Measurements from ENCODE around the gene COX10. TPM values are rescaled to one million over a fixed set of nuclear protein-coding genes. Genes with fewer than 3 reads are reported as not detected.

Gene COX10
- total RNA-seq, 2 experiments from 2014 or later, result 21.1 to 24.9 TPM

DNA sequence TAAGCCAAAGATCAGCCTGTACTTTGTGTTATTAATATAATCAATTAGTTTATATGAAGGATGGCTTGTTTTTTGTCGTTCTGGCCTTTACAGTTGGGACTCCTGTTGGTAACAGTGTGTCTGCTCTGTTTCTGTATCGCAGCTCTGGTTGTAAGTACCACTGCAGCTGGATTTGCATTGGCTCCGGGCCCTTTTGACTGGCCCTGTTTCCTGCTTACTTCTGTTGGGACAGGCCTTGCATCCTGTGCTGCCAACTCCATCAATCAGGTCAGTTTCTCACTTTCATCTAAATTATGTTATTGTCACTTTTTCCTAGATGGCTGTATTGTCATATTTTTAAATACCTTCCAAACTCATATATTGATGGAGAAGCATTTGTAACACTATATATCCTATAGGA lies 32.7 kb downstream of the COX10 start:
- CTCF ChIA-PET (ENCODE audit: unreplicated experiment), result no interaction called here

DNA sequence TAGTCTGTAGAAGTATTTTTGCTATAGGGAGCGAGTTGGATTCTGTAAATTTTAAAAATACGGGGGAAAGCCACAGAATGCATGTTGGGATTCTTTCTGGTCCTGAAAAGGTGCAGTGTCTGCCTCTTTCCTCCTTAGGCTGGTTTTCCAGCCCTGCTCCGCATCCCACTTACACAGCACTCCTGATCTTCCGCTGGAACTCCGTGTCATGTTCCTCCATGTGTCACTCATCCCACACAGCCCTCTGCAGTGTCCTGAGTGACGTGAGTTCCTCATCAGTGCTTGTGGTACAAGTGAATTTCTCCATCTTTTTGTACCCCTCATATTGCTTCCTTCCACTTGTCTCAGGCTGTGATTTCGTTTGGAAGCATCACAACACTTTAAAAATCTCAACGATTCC lies 34.5 kb downstream of the COX10 start:
- Histone ChIP-seq H3K79me2 (ENCODE audit: insufficient read depth, low read depth, low read length) (no peaks in the 10 kb centered on the region; the same call in 1 of the 2 replicates), H4K20me1 (ENCODE audit: insufficient read depth, low read length) (peaks cover 4% of the 10 kb centered on the region; the same call in 1 of the 2 replicates), H3K9me3 (ENCODE audit: low read length) (no peaks in the 10 kb centered on the region), H3K9me2 (ENCODE audit: insufficient read depth, low read length) (no peaks in the 10 kb centered on the region), H3K4me3 (ENCODE audit: low read depth, low read length, poor library complexity, severe bottlenecking) (no peak overlapping the region), H2AFZ (ENCODE audit: low read length) (no peak overlapping the region), H3K4me2 (ENCODE audit: low read length) (no peak overlapping the region), H3K27ac (ENCODE audit: low read depth, low read length, poor library complexity, severe bottlenecking) (no peak overlapping the region), H3K36me3 (ENCODE audit: insufficient read depth, low read length) (peaks cover 17% of the 10 kb centered on the region), H3K4me1 (ENCODE audit: insufficient read depth, low read length, poor library complexity, severe bottlenecking) (no peaks in the 10 kb centered on the region)
- CTCF ChIA-PET (ENCODE audit: unreplicated experiment), result no interaction called here
- no peak for DNase-seq (ENCODE audit: low spot score)
- TSS peak; percentile 16 for BruUV-seq (replicated peaks)
- intact Hi-C loops (cut with micrococcal nuclease; ENCODE audit: unreplicated experiment), result no loop called here
- POLR2A ChIA-PET, result no interaction called here
- TF ChIP-seq EZH2phosphoT487 (IDR thresholded peaks at IDR 0.05; ENCODE audit: borderline replicate concordance, low read depth, low read length), result no peak
- TF ChIP-seq, protein P1, sequence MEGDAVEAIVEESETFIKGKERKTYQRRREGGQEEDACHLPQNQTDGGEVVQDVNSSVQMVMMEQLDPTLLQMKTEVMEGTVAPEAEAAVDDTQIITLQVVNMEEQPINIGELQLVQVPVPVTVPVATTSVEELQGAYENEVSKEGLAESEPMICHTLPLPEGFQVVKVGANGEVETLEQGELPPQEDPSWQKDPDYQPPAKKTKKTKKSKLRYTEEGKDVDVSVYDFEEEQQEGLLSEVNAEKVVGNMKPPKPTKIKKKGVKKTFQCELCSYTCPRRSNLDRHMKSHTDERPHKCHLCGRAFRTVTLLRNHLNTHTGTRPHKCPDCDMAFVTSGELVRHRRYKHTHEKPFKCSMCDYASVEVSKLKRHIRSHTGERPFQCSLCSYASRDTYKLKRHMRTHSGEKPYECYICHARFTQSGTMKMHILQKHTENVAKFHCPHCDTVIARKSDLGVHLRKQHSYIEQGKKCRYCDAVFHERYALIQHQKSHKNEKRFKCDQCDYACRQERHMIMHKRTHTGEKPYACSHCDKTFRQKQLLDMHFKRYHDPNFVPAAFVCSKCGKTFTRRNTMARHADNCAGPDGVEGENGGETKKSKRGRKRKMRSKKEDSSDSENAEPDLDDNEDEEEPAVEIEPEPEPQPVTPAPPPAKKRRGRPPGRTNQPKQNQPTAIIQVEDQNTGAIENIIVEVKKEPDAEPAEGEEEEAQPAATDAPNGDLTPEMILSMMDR (conservative IDR thresholded peaks at IDR 0.05; ENCODE audit: low read length), result no peak

More for the DNA sequence above, 32.7 kb downstream of the COX10 start:
- Histone ChIP-seq H3K9me2 (ENCODE audit: insufficient read depth, low read length) (no peaks in the 10 kb centered on the region), H3K36me3 (ENCODE audit: insufficient read depth, low read length) (peaks cover 11% of the 10 kb centered on the region; the same call in 1 of the 2 replicates), H2AFZ (ENCODE audit: low read length) (no peak overlapping the region), H4K20me1 (ENCODE audit: insufficient read depth, low read length) (peaks cover 2% of the 10 kb centered on the region; the same call in 1 of the 2 replicates), H3K4me3 (ENCODE audit: low read depth, low read length, poor library complexity, severe bottlenecking) (no peak overlapping the region), H3K4me2 (ENCODE audit: low read length) (no peak overlapping the region), H3K79me2 (ENCODE audit: insufficient read depth, low read depth, low read length) (peaks cover 7% of the 10 kb centered on the region; the same call in 1 of the 2 replicates), H3K9me3 (ENCODE audit: low read length) (no peaks in the 10 kb centered on the region), H3K27ac (ENCODE audit: low read depth, low read length, poor library complexity, severe bottlenecking) (no peak overlapping the region), H3K4me1 (ENCODE audit: insufficient read depth, low read length, poor library complexity, severe bottlenecking) (no peaks in the 10 kb centered on the region)
- DNase-seq (ENCODE audit: low spot score), result no peak
- POLR2A ChIA-PET, result interaction anchor here (0.7 kb wide), 1 partner anchor 703 kb away, joined by 4 read pairs; no protein-coding TSS in a partner anchor
- intact Hi-C loops (cut with micrococcal nuclease; ENCODE audit: unreplicated experiment), result no loop called here
- no peak for TF ChIP-seq EZH2phosphoT487 (IDR thresholded peaks at IDR 0.05; ENCODE audit: borderline replicate concordance, low read depth, low read length)
- TF ChIP-seq, protein P1 (conservative IDR thresholded peaks at IDR 0.05; ENCODE audit: low read length), result no peak
- no TSS peak for BruUV-seq (replicated peaks)

DNA sequence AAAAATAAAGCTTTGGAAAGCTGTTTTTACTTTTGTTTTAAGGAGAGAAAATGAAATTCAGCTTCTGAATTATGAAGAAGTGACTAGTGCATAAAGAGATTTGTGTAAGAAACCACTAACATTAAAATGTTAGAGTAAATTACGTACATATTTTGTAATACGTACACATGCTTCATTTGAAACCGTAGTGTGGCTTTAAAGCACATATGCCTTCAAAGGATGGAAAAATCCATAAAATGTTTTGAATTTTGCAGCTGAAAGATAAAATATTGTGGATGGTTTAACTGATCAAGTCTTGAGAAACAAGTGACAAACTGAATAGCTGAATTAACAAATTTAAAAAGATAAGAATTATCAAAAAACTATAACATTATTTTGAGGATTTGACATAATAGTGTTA lies 35.4 kb downstream of the COX10 start:
- H4K20me1 ChIP-seq (ENCODE audit: insufficient read depth, low read length), result peaks cover 4% of the 10 kb centered on the region; the same call in 1 of the 2 replicates
- no peaks in the 10 kb centered on the region for H3K9me2 ChIP-seq (ENCODE audit: insufficient read depth, low read length)

More for the DNA sequence above, 35.4 kb downstream of the COX10 start:
- intact Hi-C loops (cut with micrococcal nuclease; ENCODE audit: unreplicated experiment), result no loop called here
- Histone ChIP-seq H3K79me2 (ENCODE audit: insufficient read depth, low read depth, low read length) (no peaks in the 10 kb centered on the region; the same call in 1 of the 2 replicates), H3K36me3 (ENCODE audit: insufficient read depth, low read length) (peaks cover 17% of the 10 kb centered on the region), H3K4me2 (ENCODE audit: low read length) (no peak overlapping the region), H3K4me3 (ENCODE audit: low read depth, low read length, poor library complexity, severe bottlenecking) (no peak overlapping the region), H2AFZ (ENCODE audit: low read length) (no peak overlapping the region), H3K27ac (ENCODE audit: low read depth, low read length, poor library complexity, severe bottlenecking) (no peak overlapping the region), H3K4me1 (ENCODE audit: insufficient read depth, low read length, poor library complexity, severe bottlenecking) (no peaks in the 10 kb centered on the region), H3K9me3 (ENCODE audit: low read length) (no peaks in the 10 kb centered on the region)
- no TSS peak for BruUV-seq (replicated peaks)
- TF ChIP-seq EZH2phosphoT487 (IDR thresholded peaks at IDR 0.05; ENCODE audit: borderline replicate concordance, low read depth, low read length), result no peak
- TF ChIP-seq, protein P1 (conservative IDR thresholded peaks at IDR 0.05; ENCODE audit: low read length), result no peak
- no peak for DNase-seq (ENCODE audit: low spot score)
- POLR2A ChIA-PET, result no interaction called here
- CTCF ChIA-PET (ENCODE audit: unreplicated experiment), result no interaction called here

All from OCI-LY7 (cell line).